NCI-H345 (cell line): ENCODE results near the gene CDH23.

Experiments used
- DNase-seq: peaks from one replicate; lab custom pipeline; 2025; lab: John Stamatoyannopoulos, UW

Gene CDH23

DNA sequence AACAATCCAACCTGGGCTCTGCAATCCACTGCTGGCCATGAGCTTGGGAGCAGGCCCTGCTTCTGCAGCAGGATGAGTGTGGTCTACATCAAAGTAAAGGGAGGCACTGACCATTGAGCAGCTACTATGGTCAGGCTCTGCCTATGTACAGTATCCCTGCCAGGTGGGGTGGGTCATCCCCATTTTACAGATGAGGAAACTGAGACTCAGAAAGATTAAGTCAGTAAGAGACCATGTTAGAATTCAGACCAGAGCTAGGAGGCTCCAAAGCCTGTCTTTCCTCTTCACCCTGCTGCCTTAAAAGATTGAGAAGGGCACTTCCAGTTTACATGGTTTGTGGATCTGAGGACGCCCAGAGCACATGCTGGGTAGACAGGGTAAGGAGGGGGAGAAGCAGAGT, 27.1 kb upstream of the CDH23 start:
- no peak for DNase-seq

DNA sequence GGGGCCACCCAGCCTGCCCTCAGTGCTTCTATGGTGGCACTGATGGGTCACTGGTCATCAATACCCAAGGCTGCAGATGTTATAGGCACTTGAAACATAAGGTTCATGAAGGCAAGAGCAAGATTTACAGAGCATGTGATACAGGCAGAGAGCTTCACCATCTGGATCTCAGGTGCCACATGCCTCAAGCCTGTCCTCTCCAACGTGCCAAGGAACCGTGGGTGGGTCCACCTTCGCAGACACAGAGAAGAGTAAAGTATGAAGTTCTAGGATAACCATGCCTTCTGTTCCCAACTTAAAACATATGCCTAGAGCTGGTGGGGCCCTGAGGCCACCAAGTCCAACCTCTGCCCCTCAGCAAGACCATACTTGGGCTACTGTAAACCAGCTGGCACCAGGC, 26.7 kb upstream of the CDH23 start:
- no peak for DNase-seq

DNA sequence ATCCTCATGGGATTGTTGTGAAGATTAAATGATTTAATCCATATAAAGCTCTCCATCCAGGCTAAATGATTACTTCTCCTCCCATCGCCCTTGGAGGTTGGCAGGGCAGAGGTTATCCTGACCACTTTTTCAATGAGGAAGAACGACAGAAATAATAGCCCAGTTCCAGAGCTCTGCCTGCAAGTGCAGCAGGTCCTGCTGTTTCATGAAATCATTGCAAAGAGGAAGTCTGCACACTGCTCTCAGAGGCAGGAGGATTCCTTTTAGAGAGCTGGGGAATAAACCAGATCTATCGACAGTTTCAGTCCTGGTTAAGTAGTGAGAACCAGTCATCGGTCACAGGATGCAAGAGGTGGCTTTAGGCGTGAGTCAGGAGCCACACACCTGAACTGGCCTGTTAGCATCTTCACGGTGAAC, 25.0 kb upstream of the CDH23 start:
- DNase-seq: no peak

DNA sequence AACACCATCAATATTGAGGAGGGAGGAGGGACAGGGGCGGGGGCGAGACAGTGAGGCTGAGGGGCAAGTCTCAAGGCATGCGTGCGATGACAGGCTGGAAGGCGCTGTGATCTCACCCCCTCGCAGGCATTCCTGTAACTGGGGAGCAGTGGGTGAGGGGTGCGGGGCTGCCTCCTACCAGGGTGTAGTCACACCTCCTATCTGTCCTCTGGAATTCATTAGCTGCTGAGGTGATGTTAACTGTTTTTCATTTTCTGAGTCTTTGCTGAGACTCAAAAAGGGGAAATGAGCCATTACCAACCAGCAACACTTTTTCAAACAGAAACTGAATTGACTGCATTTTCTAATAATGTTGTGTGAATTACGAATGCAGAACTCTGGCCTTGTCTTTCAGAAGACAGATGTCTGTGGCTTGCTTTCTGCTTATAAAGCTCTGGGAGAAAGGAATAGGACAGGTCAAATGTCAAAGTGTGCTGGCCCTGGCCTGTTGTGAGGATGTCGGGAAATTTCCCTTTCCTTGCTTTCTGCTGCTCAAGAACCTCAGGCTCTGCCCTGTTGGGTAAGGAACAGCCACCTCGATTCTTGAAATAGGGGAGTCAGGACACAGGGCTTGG, 23.7 kb upstream of the CDH23 start:
- DNase-seq: no peak

DNA sequence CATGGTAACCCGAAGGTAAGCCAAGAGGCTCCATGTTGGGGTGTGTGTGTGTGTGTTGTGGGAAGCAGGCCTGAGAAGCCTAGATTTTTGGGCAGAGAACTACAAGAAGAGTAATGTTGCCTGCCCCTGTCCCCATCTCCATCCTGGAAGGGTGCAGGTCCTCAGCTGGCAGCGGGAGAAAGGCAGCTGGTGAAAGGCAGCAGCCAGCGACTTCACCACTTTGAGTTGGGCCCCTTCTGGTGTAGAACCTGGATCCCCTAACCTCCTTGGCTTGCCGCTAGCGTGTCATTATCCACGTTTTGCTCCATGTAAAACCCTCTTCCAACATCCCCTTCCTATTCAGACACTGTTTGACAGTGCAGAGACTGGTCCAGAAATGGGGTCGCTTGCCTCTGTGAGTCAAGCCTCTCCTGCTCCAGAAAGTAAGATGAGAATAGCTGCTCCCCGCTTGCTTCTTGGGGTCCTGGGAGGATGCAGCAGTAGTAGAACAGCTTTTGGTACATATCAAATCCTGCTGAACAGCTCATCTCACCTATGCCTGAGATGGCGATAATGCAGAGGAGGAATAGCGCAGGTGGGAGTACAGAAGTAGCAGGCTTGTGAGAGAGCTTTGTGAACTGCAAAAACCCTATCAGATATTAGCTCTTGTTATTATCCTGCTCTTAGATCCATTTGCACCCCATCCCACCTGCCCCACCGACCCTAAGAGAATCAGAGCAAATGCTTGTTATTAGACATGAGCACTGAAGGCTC, 22.1 kb upstream of the CDH23 start:
- DNase-seq: no peak

DNA sequence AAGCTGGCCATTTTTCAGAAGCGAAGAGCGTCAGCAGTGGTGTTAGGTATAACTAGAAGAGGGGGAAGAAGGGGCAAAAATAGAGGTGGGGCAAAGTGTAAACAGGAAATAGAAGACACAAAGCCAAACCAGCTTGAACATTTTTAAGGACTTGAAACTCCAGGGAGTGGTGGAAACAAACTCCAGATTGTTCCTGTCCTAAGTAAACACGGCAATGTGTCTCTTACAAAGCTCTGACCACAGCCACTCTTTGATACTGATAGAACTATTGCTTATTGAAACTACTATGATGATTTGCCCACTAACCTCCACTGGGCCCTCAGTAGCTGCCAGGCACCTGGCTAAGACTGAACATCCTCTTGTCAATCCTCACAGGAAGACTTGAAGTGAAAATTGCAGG, 20.8 kb upstream of the CDH23 start:
- DNase-seq: no peak

DNA sequence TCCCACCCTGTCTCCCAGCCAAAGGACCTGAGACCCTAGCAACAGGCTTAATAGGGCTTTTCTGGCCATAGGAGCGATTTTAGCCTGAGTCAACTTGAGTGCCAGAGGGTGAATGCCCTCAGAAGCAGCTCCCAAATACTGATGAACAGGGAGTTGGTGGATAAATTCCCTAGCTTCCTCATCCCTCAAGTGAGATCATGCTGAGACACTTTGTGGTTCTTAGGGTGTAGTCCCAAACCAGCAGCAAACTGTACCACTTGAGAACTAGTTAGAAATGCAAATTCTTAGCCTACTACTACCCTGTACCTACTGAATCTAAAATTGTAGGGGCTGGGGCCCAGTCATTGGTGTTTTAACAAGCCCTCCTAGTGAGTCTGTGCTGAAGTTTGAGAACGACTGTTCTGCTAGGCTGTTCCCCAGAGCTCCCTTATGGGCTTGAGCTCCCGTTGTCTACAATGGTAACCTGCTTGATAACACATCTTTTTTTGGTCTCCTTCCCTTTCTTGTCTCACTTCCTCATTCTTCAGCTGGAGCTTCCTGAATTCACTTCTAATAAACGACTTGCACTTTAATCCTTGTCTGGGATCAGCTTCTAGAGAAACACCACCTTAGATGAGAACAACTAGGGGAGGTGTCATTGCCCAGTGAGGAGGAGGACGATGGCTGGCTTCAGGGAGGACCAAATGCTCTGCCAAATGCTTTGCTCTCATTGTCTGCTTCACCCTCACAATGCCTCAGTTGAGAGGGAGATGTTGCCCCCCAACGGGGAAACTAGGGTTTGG, 18.2 kb upstream of the CDH23 start:
- no peak for DNase-seq

DNA sequence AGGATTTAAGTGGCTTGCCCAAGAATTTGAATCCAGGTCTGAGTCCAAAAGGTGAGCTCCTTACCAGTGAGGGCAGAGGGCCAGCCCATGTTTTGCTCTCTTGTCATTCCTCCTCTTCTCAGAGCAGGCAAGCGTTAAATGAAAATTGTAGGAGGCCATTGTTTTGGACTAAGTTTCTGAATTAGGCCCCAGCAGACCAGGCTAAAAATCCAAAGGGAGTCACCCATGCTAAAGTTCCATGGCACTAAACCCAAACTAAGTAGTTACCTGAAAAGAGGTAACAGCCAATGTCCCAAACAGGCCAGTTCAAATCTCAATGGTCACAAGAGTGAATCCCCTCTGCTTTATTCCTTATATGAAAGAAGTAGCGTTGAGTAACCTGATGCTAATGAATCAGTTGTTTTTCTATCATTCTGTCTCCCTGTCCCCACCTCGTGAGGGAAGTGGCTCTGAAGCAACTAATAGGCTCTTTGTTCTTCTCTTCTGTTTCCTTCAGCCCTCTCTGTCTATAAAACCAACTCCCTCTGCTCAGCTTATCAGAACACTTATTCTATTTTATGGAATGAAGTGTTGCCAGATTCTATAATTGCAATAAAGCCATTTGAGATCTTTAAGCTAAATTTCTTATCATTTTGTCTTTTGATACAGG, 17.5 kb upstream of the CDH23 start:
- DNase-seq: no peak

DNA sequence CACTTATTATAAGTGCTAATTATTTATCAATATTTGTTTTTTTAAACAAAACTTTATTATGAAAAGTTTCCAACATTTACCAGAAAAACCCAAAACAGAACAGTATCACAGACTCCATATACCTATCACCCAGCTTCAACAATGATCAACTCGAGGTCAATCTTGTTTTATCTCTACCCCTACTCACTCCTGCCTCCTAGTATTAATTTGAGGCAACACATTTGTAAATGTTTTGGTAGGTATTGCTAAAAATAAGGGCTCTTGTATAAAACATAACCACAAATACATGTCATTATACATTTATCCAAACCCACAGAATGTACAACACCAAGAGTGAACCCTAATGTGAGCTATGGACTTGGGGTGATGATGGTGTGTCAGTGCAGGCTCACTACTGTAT, 15.9 kb upstream of the CDH23 start:
- no peak for DNase-seq

DNA sequence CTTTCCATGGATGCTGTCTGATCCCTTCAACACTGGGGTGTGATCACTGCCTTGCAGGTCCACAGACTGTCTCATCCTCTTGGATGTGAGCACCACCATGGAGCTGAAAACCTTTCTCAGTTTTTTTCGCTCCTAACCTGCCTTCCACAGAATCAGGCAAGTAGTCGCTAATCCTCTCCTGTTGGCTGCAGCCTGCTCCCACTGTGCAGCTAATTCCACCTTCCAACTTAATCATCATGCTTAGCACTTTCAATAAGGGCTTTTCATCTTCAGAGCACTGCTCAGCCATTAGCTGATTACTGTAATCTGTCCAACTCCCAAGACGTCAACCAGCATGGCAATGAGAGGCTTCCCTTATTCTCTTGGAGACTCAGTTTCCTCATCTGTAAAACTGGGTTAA, 15.1 kb upstream of the CDH23 start:
- DNase-seq: no peak

DNA sequence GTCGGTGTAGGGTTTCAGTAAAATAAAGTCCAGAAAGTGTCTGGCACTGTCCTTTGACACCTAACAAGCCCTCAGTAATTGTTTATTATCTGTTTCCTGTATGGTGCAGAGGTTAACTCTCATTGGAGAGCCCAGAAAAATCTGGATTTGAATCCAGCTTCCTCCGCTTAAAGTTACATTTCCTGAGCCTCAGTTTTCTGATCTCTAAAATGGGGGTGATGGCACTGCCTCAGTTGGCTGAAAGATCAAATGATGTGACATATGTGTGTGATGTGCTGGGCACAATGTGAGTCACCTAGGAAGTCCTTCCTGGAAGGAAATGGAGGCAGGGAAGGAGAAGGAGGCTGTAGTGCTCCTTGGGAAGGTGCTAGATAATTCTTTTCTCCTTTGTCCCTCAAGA, 14.7 kb upstream of the CDH23 start:
- no peak for DNase-seq

DNA sequence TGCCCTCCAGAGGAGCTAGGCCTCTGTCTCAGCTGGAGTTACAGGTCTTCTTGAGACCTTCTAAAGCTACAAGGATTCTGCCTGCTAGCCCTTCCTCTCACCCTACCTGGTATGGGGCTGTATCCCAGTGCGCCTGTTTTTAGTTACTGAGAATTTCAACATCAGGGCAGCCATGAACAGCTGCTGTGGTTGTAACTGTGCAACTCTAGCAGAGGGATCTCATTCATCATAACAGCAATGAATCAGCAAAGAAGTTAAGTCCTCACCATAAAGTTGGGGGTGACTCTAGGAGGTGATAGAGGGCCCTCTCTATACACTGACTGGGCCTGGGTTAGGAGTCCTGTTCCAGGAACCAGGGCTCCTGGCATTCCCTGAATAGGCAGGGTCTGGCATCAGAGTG, 14.0 kb upstream of the CDH23 start:
- DNase-seq: no peak

DNA sequence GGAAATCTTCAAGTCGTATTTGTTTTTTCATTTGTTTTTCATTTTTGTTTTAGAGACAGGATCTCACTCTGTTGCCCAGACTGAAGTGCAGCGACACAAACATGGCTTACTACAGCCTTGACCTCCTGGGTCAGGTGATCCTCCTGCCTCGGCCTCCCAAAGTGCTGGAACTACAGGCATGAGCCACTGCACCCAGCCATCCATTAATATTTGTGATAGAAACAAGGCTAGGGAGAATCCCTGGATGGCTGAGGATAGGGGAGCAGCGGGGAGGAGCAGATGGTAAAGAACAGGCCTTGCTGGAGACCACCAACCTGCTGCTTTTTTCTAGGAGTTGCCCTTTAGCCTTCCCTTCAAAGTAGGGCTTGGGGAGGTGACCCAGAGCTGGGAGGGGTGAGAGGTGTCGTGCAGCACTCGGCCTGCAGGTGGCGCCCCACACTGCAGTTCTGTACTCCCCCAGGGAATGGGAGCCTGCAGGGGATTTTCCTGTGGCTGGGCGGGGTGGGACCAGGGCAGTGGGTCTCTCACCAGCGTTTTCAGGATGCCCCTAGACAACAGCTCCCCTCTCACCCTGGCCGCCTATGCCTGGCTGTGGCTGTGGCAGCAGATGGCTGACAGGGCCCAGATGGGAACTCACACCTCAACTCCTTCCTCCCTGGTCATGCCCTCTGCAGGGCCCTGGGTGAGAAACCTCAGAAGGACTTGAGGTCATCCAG, 12.6 kb upstream of the CDH23 start:
- peak; percentile 40 for DNase-seq

DNA sequence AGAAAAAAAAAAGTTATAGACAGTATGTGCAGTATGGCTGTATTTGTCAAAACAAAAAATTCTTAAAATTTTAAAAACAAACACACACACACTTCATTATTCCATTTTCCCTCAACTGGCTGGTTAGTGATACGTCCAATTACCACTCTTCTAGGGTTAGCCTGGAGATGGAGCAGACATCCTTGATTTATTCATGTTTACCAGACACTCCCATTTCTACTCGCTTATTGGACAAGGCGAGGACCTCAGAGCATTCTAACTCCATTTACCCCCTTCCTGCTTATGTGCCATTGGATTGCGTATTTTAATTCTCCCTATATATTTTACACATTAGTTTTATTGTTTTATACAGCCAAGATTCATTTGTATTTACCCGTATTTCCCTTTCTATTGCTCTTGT, 8.5 kb upstream of the CDH23 start:
- no peak for DNase-seq

DNA sequence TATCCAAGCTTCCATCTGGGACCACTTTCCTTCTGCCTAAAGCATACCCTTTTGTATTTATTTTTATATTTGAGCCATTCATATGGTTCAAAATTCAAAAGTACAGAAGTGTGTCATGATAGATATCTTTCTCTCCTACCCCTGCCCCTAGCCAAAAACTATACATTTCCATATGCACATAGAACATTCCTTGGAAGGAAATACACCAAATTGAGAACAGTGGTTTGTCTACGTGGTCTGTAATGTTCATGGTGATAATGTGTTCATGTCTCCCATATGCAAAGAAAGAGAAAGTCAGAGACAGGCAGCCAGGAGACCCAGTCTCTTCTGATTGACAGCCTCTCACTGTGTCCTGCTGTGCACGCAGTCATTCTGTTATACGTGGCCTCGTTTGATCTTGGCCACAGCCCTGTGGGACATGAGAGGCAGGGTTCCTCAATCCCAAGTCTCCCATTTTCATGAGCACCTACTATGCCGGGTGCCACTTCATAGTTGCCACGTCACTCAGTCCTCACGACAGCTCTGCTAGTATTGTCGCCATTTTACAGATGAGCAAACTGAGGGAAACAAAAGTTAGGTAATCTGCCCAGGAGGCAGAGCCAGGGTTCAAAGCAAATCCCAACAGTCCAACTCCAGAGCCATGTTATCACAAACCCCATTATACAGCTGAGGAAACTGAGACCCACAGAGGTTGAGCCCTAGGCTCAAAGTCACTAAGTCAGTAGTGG, 8.0 kb upstream of the CDH23 start:
- DNase-seq: no peak

DNA sequence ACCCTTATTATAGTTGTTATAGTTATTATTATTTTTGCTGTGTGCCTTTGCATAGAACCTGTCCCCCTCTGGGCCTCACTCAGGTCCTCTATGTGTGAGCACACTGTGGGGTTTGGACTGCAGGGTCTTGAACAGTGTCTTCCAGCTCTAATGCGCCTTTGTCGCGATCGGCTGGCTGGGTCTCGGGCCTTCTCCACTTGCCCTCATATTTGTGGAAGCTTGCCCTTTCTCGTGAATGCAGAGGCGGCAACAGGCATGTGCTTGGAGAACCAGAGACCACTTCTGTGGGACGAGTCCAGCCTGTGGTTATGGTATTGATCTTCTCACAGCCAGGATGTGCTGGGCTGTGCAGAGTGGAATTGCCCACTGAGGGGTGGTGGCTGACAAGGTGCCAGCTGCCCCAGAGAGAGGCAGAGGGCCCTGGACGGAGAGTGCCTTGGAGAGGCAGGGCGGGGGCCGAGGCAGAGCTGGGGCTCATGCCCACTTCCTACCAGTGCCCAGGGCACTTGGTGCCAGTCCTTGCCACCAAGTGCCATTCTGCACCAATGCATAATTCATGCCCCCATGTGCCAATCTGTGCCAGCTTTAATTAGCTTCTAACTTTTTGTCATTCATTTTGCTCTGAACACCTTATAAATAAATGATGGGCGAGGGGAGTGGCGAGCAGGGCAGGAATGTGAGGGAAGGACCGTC, 6.8 kb upstream of the CDH23 start:
- DNase-seq: no peak

DNA sequence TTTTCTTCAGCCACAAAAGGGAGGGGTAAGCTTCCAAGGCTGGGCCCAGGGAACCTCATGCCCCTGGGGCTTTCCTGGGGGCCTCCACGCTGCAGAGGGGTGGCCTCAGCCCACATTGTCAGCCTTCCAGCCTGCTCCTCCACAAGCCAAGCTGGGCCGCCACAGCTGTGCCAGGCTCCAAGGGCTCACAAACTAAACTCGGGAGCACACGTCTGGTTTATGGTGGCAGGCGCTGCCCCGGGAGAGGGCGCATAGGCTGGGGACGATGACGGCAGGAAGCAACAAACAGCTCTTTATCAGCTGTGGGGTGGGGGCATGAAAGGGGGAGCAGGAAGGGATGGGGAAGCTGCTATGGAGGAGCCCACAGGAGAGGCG, 6.3 kb upstream of the CDH23 start:
- DNase-seq: no peak

DNA sequence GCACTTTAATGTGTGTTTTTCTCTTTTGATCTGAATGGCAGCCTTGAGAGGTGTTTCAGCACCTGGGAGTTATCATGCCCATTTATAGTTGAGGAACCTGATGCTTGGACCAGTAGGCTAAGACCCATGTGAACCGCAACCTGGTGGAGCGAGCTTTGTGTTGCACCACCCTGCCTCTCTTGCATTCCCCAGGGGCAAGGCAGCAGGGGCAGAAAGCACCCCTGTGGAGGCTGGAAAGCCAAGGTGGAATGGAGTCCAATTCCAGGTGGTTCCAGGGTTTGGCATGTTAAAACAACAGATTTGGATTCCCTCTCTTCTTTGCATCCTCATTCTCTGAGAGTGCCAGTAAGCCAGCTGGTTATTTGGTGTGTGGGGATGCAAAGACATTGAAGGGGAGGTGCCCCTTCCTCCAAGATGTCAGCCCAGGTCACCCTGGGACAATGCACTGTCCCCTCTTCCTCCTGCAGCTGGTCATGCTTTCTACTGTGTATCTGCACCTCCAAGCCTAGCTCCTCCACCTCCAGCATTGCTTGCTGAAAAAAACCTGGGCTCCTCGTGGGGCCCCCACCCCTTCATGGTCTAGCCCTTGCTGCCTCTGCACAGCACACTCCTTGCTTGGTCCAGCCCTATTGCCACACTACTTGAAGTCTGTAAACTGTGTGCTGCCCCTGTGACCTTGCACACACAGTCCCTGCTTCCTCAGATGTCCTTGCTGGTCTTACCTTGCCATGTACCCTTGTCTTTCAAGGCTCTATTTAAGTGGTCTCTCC, 5.6 kb upstream of the CDH23 start:
- DNase-seq: no peak

DNA sequence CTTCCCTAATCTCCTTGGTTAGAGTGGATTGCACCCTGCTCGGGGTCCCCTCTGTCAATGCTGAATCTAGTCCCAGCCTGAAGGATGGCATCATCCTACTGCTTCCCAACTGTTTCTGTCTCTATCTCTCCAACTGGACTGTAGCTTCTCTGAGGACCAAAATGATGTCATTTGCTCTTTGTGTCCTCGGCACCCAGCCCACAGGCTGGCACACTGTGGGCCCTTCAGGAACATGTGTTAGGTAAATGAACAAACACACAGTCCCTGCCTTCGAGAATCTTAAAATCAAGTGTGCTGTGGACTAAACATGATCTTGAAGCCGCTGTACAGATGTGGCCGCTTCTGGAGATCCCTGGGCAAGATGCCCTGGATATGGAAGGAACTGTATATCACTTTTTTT, 5.0 kb upstream of the CDH23 start:
- DNase-seq: no peak

DNA sequence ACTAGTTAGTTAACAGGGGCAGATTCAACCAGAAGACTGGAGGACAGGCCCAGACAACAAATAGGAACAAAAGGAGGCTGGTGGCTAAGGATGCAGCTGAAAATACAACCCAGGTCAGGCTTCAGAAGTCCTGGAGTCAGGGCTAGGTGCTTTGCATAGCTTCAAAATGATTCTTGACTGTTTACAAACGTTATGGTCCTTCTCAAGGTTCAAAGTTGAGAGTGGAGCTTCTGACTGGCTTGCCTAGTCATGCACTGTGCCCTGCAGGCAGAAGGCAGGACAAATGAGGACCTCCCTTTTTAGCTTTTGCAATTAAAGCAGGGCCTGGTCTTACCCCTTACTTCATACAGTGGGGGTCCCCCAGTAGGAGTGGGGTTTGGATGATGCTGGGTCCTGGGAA, 4.4 kb upstream of the CDH23 start:
- DNase-seq: no peak
